Islet of Langerhans (tissue), 1 donor: ENCODE measurements around the gene BCAT1.

Experiments
- FAIRE-seq: peaks from one replicate; lab custom pipeline; 2011; peaks lifted over from hg19 to GRCh38; lab: Jason Lieb, UNC

BCAT1 gene

GRCh38 chr12:24760162-24760561 lies 188.7 kb downstream of the BCAT1 start:
- FAIRE-seq, result no peak
